Motor neuron (in vitro differentiated cells): ENCODE measurements around the gene GDPD5. TPM values are rescaled to one million over a fixed set of nuclear protein-coding genes. Genes with fewer than 3 reads are reported as not detected.

ENCODE experiments used
- ATAC-seq, 8 experiments: fragments of 200-7000 bp; cut with Tn5 transposase; replicated peaks in 6 of 8; 2 replicates each; pipeline ENCODE4 v1.8.0; 2021; ENCODE audit warnings: mild to moderate bottlenecking in 8 of 8, moderate library complexity in 8 of 8
- H3K27ac ChIP-seq, 2 donors: fragments of 250-450 bp; sonication (Bioruptor Pico); 2 replicates each; pipeline ENCODE4 v1.9.0; 2021; ENCODE audit warnings: antibody characterized with exemption in 2 of 2, mild to moderate bottlenecking in 2 of 2, moderate library complexity in 1 of 2
- H3K4me1 ChIP-seq, 2 donors: fragments of 250-450 bp; sonication (Bioruptor Pico); replicated peaks in 1 of 2; 2 replicates each; pipeline ENCODE4 v1.6.1; 2021; ENCODE audit warnings: antibody characterized with exemption in 2 of 2, mild to moderate bottlenecking in 2 of 2, moderate library complexity in 1 of 2
- H3K4me3 ChIP-seq, 5 donors: fragments of 250-450 bp; sonication (Bioruptor Pico); 2 replicates each; pipeline ENCODE4 v1.9.0; 2021; ENCODE audit warnings: antibody characterized with exemption in 5 of 5, mild to moderate bottlenecking in 5 of 5, moderate library complexity in 4 of 5
- WGBS, 10 experiments: fragments of 450-650 bp; shearing (Covaris generic); methylation state at CpG; one replicate each; pipeline ENCODE4 v1.0.0; 2022; 5-methylcytosine and 5-hydroxymethylcytosine counted together
- in situ Hi-C, 9 experiments: fragments of 400-800 bp; cut with MboI; loops; one replicate each; pipeline ENCODE4 v1.15.0; 2021; ENCODE audit warnings: low sequenced_read_pairs in 9 of 9, low pct_unique_long_range_greater_than_20kb in 2 of 9; ENCODE audit not compliant: unreplicated experiment in 9 of 9
- total RNA-seq, 8 experiments: library from RNA; unstranded; fragments of 300-600 nt; gene quantifications; 2 replicates each; pipeline versions ENCODE4 v1.2.3 to v1.2.4, GENCODE V29; 2022

GDPD5 gene
- total RNA-seq, 8 experiments from 2014 or later, result 3.2 to 28.2 (median 16.1) TPM

GRCh38 chr11:75474878-75475766, 50.6 kb downstream of the GDPD5 start:
- Histone ChIP-seq H3K4me1 (peaks cover 39 to 41% of the 10 kb centered on the region in 2 donors), H3K4me3 (no peak overlapping the region), H3K27ac (peak overlapping the region in 1 of 2 donors; percentile 23)
- in situ Hi-C loops, result no loop called here
- WGBS, 10 experiments, result 0 to 87% (median 63%) methylated on average over 1 to 8 of the region's 16 CpGs; no CpG with 5 or more reads in 2 of the 10 experiments
- peak in 5 of 8 experiments; percentile 34 to 72 (median 71) for ATAC-seq

- H3K27ac ChIP-seq, result no peak overlapping the region
- peaks cover 37 to 49% of the 10 kb centered on the region in 2 donors for H3K4me1 ChIP-seq
- no peak for ATAC-seq
- H3K4me3 ChIP-seq, result no peak overlapping the region
- in situ Hi-C loops, result no loop called here
- WGBS, 10 experiments, result no CpG with 5 or more reads among the region's 1 CpG
Measured at GRCh38 chr11:75474240-75474639, 51.5 kb downstream of the GDPD5 start.

GRCh38 chr11:75473684-75474083, 52.1 kb downstream of the GDPD5 start:
- 40 to 83% (median 80%) methylated on average over 1 to 2 of the region's 6 CpGs; no CpG with 5 or more reads in 5 of the 10 experiments for WGBS, 10 experiments
- no peak overlapping the region for H3K27ac ChIP-seq
- in situ Hi-C loops, result no loop called here
- H3K4me1 ChIP-seq, result peaks cover 39 to 52% of the 10 kb centered on the region in 2 donors
- no peak overlapping the region for H3K4me3 ChIP-seq
- no peak for ATAC-seq

- ATAC-seq, result peak in 2 of 8 experiments; percentile 40
- Histone ChIP-seq H3K27ac (no peak overlapping the region), H3K4me3 (no peak overlapping the region), H3K4me1 (peaks cover 46 to 59% of the 10 kb centered on the region in 2 donors)
- WGBS, 10 experiments, result 67 to 100% (median 84%) methylated on average over 1 to 4 of the region's 5 CpGs; no CpG with 5 or more reads in 7 of the 10 experiments
- in situ Hi-C loops, result no loop called here
Measured at GRCh38 chr11:75472081-75472732, 53.5 kb downstream of the GDPD5 start.

GRCh38 chr11:75471176-75471973, 54.4 kb downstream of the GDPD5 start:
- in situ Hi-C loops, result no loop called here
- 43 to 75% (median 59%) methylated on average over 1 to 4 of the region's 7 CpGs; no CpG with 5 or more reads in 6 of the 10 experiments for WGBS, 10 experiments
- Histone ChIP-seq H3K4me3 (no peak overlapping the region), H3K27ac (peak overlapping the region in 1 of 2 donors; percentile 67), H3K4me1 (peaks cover 40 to 54% of the 10 kb centered on the region in 2 donors)
- peak in 5 of 8 experiments; percentile 4 to 57 (median 28) for ATAC-seq

- in situ Hi-C loops, result no loop called here
Measured at GRCh38 chr11:75470476-75471080, 55.2 kb downstream of the GDPD5 start.

GRCh38 chr11:75469785-75470405, 55.8 kb downstream of the GDPD5 start:
- no peak overlapping the region for H3K27ac ChIP-seq
- no peak overlapping the region for H3K4me3 ChIP-seq
- peak in 1 of 8 experiments; percentile 19 for ATAC-seq
- in situ Hi-C loops, result no loop called here
- peaks cover 33 to 45% of the 10 kb centered on the region in 2 donors for H3K4me1 ChIP-seq
- WGBS, 10 experiments, result 50 to 100% (median 82%) methylated on average over 2 to 5 of the region's 6 CpGs; no CpG with 5 or more reads in 1 of the 10 experiments

More at GRCh38 chr11:75470476-75471080, 55.2 kb downstream of the GDPD5 start:
- H3K4me1 ChIP-seq, result peaks cover 38 to 50% of the 10 kb centered on the region in 2 donors
- WGBS, 10 experiments, result 50 to 96% (median 83%) methylated on average over 3 to 7 of the region's 7 CpGs
- H3K4me3 ChIP-seq, result no peak overlapping the region
- ATAC-seq, result no peak
- H3K27ac ChIP-seq, result peak overlapping the region in 1 of 2 donors; percentile 67

GRCh38 chr11:75468534-75469340, 57.0 kb downstream of the GDPD5 start:
- WGBS, 10 experiments, result 40 to 60% (median 48%) methylated on average over 1 to 6 of the region's 14 CpGs; no CpG with 5 or more reads in 7 of the 10 experiments
- no peak overlapping the region for H3K4me3 ChIP-seq
- H3K27ac ChIP-seq, result peak overlapping the region; percentile 75
- in situ Hi-C loops, result no loop called here
- ATAC-seq, result peak in 6 of 8 experiments; percentile 48 to 85 (median 82)
- peaks cover 33 to 45% of the 10 kb centered on the region in 2 donors for H3K4me1 ChIP-seq

- WGBS, 10 experiments, result 61 to 80% (median 63%) methylated on average over 1 to 3 of the region's 4 CpGs; no CpG with 5 or more reads in 7 of the 10 experiments
Measured at GRCh38 chr11:75467881-75468280, 57.9 kb downstream of the GDPD5 start.

GRCh38 chr11:75467311-75467710, 58.4 kb downstream of the GDPD5 start:
- peaks cover 33 to 41% of the 10 kb centered on the region in 2 donors for H3K4me1 ChIP-seq
- no peak for ATAC-seq
- 78 to 100% (median 92%) methylated on average over 2 to 3 of the region's 8 CpGs; no CpG with 5 or more reads in 5 of the 10 experiments for WGBS, 10 experiments
- H3K4me3 ChIP-seq, result no peak overlapping the region
- no peak overlapping the region for H3K27ac ChIP-seq
- in situ Hi-C loops, result no loop called here

More at GRCh38 chr11:75467881-75468280, 57.9 kb downstream of the GDPD5 start:
- Histone ChIP-seq H3K4me3 (no peak overlapping the region), H3K27ac (peak overlapping the region in 1 of 2 donors; percentile 75), H3K4me1 (peaks cover 33 to 45% of the 10 kb centered on the region in 2 donors)
- ATAC-seq, result no peak
- in situ Hi-C loops, result no loop called here
